GDM1 (cell line): ENCODE measurements around the gene CHST11.
A peak's percentile ranks its signal among the peaks of the same experiment; 100 is the strongest.

Source experiments
- DNase-seq: peaks from one replicate; lab custom pipeline; 2025; lab: John Stamatoyannopoulos, UW

The CHST11 gene

DNA sequence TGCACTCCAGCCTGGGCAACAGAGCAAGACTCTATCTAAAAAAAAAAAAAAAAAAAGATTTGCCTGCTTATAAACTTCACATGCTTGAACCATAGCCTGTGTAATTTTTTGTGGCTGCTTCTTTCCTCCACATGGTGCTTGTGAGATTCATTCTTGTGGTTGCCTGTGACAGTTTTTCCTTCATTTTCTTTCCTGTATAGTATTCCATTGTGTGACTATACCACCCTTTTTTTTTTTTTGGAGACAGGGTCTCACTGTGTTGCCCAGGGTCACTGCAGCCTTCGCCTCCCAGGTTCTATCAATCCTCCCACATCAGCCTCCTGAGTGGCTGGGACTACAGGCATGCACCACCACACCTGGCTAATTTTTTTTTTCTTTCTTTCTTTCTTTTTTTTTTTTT lies 22.6 kb upstream of the CHST11 start:
- DNase-seq, result no peak

DNA sequence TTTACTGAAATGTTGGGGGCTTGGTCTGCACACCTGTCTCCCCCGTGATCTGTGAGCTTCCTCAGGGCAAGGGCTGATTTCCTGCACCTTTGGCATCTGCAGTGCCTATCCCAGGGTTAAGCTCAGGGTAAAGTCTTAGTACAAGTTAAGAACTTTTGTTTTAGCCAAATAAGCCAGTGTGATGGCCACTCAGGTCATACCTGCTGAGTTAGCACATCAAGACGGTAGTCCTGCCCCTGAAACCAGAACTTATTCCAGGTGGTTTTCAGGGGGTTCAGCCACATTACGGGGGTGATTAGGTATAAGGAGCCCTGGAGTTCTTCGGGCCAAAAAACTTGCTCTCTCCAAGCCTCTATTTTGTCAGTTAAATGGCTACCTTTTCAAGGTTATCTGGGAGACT lies 21.6 kb upstream of the CHST11 start:
- DNase-seq, result no peak

DNA sequence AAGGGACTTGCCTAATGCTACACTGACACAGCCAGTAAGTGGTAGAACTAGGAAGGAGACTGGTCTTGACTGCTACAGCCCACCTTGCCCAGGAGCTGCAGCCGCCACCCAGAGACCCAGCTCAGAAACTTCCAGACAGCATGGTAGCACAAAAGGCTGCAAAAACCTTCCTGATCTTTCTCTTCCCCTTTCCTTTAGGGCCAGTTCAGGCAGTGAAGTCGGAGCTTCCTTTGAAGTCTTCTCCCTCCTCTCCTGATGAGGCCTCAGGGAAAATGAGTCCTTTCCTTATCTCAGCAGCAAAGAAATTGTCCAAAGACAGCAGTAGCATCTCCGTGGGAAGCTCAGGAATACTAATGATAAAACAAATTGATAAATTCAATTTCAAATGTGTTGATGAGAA lies 21.0 kb upstream of the CHST11 start:
- no peak for DNase-seq

DNA sequence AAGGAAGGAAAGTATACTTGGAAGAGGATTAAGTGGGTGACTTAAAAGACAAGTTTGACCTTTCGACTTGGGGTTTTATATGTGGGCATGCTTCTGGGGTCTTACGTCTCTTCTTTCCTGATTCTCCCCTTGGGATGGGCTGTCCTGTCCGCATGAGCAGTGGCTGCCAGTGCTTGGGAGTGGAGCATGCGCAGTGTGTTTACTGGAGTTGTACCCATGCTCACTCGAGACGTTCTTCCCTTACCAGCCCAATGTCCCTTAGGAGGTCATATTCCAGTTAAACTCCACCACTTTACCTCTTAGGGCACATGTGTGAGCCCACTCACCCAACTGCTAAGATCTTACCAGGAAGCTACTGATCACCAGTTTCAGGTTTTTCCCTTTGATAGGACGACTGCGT lies 20.0 kb upstream of the CHST11 start:
- DNase-seq, result no peak

DNA sequence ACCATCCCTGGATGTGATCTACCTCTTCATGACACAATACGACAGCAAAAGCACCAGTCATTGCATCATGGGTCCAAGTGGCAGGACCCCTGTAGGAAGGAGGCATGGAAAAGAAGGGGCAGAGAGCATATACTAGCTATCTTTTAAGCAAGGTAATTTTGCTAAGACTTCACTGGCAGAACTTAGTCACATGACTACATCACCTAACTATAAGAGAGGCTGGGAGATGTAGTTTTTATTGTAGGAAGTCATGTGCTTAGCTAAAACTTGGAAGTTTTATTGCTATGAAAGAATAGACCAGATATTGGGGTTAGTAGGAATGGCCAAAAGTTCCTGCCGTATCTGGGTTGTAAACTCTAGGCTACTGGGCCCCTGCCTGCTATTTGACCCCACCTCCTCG lies 18.6 kb upstream of the CHST11 start:
- DNase-seq, result no peak

DNA sequence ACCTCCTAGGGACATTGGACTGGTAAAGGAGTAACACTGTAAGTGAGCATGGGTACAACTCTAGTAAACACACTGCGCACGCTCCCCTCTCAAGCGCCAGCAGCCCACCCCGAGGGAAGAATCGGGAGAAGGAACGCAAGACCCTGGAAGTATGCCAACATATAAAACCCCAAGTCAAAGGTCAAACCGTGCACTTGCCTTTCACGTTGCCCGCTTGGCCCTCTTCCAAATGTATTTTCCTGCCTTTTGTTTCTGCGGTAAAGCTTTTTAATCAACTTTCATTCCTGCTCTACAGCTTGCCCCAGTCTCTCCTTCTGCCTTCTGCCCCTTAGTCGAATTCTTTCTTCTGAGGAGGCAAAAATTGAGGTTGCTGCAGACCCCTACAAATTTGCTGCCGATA lies 17.6 kb upstream of the CHST11 start:
- no peak for DNase-seq

DNA sequence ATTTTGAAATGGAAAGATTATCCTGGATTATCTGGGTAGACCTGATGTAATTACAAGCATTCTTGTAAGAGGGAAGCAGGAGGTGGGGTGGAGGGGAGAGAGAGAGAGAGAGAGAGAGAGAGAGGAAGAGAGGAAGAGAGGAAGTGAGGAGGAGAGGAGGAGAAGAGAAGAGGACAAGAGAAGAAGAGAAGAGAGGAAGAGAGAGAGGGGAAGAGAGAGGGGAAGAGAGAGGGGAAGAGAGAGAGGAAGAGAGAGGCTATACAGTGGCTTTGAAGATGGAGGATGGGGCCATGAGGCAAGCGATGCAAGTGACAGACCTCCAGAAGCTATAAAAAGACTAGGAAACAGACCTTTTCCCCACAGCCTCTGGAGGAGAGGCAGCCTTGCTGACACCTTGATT lies 13.7 kb upstream of the CHST11 start:
- DNase-seq, result no peak

DNA sequence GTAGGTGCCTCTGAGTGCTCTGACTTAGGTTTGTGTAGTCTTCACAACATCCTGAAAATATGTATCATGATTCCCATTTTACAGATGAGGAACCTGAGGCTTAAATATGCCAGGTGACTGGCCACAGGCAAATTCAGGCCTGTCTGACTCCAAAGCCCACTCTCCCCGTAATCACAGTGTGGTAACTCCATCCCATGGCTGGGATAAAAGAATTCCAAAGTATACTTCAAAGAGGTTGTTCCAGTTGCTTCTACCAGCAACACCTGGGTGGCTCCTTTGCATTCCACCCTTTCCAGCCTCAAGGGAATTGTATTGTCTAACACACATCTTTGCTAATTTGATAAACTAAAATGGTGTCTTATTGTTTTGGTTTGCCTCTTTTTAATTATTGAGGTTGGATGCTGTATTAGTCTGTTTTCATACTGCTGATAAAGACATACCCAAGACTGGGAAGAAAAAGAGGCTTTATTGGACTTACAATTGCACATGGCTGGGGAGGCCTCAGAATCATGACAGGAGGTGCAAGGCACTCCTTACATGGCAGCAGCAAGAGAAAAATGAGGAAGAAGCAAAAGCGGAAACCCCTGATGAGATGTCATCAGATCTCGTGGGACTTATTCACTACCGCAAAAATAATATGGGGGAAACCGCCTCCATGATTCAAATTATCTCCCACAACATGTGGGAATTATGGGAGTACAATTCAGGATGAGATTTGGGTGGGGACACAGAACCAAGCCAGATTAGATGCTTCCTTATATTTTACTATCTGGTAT lies 9.9 kb upstream of the CHST11 start:
- DNase-seq, result no peak

DNA sequence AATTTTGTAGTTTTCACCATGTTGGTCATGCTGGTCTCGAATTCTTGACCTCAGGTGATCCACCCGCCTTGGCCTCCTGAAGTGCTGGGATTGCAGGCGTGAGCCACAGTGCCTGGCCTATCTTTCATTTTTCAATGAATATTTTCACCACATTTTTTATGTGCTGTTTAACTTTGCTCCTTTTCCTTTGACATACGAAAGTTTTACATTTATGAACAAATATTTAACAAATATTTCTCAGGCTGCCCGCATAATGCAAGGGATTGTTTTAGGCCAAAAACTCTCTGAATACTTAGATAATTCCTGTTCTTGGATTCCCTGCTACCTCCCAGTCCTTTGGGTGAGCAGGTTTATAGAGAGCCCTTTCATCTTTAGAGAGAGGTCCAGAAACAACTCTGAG lies 8.7 kb upstream of the CHST11 start:
- no peak for DNase-seq

DNA sequence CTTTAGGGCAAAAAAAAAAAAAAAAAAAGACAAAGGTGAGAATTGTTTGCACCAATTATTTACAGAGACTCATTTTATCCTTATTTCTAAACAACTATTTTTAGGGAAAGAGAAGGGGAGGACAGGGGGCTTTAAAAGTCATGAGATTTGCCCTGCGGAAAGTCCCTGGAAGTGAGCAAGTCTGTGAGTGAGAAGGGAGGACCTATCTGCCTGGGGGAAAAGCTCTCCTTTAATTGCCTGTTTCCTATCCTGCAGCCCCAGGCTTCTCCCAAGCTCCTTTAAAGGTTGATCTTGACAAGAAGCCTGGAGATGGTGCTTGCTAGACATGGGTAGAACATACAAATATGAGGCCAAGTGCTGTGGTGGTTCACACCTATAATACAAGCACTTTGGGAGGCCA lies 8.3 kb upstream of the CHST11 start:
- no peak for DNase-seq

DNA sequence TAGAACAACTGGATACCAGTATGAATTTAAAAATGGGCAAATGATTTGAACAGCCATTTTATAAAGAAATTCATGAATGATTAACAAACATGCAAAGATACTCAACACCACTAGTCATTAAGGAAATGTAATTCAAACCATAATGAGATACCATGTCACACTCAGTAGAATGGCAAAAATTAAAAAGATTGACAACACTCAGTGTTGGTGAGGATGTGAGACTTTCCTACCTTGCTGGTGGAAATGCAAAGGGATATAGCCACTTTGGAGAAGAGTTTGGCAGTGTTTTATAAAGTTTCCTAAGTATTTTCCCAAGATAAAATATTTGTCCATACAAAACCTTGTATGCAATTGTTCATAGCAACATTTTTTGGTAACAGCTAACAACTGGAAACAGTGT lies 6.0 kb upstream of the CHST11 start:
- DNase-seq, result no peak

DNA sequence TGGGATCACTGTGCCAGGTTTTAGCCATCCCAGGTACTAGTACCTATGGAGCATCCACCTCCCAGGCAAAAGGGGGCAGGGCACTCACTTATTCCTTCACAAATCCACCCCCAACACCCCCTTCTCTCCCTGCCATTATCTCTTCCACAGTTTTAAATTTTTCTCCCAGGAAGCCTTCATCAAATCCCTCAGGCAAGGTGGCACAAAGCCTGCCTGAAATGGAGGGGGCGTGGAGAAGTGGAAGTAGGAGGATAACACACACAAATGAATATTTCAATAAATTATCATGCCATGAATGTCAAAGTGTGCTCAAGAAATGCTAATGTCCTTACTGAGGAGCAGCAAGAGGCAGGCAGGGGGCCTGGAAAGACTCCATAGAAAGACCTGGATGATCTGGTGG lies 4.7 kb upstream of the CHST11 start:
- no peak for DNase-seq

DNA sequence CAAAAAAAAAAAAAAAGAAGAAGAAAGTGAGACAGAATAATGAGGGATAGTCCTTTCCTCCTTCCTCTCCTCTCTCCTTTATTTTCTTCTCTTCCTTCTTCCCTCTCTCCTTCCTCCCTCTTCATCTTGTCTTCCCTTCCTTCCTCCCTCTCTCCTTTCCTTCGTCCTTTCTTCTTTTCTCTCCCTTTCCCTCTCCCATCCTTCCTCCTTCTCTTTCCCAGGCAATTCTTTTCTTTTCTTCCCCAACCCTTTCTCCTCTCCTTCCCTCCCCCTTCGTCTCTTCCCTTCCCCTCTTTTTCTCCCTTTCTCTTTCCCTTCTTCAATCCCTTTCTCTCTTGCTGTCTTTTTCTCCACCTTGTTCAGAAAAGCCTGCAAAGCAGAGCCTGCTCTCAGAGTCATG lies 3.6 kb upstream of the CHST11 start:
- DNase-seq, result no peak

DNA sequence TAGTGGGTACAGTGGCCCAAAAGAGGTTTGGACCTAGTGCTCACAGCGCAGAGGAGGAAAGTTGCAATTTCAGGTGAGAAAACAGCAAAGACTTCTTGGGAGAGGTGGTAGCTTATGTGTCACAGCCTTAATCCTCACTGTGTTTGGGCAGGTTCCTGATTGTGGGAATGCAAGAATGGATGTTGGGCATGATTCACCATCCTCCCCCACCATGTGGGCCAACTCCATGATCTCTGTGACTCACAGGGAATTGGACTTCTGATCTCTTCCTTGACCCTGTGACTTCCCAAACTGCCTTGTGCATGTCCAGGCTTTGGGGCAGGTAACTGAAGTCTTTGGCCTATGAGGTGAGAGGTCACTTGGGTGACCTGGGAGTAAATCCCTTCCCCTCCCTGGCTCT lies 1.8 kb upstream of the CHST11 start:
- DNase-seq, result no peak

DNA sequence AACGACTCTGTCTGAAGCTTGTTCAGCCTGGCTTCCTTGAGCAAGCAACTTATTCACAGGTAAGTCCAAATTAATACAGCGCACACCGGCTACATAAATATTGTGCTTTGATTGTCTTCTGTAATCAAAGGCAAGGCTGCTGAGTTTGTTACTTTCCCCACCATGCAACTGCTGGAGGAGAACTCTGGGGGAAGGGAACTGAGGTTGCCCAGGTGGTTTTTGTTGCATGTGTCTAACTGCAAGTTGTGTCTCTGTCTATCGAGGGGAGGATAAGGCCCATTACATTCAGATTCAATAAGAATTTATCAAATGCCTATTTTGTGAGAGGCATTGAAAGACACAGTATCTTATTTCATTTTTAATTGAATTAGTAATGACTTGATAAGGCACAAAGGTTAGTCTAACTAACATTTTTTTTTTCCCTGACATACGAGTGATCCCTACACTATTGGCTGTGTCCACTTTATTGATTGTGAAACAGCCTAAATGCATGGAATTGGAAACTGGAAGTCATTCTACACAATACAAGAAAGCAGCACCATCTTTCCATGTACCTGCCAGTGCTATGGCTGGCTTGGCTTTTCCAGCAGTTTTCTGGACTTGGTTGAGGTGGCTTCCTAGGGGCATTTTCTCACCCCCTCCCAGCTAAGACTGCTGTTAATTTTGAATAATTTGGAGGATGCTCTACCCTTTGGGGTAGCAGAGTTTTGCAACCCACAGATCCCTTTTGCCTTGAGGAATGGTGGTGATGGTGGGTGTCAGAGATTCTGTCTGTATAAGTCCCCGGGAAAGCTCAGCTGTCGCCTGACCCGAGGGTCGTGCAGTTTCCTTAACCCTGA lies 951 bp upstream of the CHST11 start:
- no peak for DNase-seq

DNA sequence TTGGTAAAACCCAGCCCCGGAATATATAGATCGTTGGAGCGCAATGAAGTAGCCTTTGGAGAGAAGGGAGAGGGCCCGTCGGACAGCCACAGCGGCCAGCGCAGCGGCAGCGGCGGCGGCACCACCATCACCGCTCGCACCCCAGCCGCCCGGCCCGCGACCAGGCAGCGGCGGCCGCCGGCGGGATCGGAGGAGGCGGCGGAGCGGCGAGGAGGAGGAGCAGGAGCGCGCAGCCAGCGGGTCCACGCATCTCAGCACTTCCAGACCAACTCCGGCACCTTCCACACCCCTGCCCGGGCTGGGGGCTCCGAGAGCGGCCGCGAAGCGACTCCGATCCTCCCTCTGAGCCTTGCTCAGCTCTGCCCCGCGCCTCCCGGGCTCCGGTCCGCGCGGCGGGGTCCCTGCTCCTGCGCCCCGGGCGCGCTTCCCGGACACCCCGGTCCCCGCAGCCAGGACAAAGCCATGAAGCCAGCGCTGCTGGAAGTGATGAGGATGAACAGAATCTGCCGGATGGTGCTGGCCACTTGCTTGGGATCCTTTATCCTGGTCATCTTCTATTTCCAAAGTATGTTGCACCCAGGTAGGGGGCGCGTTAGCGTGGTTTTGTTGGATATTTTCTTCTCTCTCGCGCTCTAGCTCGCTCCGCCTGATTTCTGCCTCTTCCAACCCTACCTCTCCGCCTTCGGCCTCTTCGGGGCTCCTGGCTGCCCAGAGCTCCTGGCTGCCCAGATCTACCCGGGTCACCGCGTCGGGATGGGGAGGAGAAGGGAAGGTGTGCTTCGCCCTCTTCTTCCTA lies 400 bp downstream of the CHST11 start:
- peak; percentile 32 for DNase-seq

DNA sequence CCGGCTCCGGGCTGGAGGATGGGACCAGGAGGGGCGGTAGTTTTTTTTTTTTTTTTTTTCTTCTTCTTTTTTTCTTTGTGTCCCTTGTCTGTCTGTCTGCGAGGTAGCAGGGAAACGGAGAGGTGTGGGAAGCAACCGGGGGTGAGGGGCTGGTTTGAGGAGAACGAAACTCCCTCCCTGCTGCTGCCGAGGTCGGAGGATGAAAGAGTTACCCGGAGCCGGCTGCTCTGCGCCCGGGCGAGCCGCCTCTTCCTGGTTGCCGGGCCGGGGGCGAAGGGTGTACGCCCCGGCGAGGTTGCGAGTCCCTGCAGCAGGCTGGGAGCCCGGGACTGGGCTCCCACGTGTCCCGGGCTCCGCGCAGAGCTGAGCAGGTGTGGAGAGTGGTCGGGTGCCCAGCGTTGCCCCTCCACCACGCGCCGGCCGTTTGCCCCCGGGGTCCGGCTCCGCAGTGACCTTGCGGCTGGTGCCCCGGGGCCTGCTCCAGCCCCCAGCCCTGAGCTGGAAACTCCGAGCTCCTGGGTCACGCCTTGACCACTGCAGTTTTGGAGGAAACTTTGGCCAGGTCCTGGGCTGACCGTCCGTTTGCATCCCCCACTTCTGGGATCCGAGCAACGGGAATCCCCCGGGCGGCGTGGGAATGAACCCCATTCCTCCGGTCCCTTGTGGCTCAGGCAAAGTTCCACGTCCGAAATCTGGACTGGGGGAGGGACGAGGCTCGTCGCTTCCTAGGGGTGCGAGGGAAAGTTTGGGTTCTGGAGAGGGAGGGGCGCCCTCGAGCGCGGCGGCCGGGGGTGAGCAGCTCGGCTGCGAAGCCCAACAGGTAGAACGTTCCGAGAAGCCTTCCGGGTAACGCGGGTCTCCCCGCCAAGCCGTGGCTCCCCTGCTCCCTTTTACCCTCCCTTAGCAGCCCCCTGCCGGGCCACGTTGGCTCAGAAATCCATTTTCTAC lies 1.3 kb downstream of the CHST11 start:
- DNase-seq, result no peak

DNA sequence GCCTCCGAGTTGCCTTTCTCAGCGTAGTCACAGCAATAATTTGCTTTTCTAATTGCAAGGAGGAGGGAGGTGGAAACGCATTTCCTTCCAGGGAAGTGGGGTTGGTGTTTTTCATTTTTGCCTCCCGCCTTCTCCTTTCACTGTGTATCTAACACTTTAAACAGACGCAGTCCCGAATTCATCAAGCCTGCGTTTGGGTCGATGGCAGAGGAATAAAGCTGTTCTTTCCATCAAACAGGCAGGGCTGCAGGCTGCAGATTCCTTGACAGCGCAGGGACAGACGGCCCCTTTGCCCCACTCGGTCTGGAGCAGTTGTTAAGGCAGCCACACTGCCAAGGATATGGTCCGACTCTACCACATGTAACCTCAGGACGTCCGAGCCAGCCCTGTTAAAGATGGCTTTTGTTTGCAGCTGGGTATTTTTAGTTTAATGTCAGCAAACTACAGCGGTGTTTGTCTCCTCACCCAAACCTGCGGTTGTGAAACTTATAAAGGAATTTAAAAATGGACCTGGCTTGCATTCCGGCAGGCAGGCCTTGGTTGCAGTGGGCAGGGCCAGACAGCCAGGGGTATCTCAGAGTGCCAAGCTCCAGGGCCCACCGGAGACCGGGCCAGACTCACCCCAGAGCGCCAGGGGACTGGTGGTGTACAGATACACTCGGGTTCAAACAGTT lies 2.1 kb downstream of the CHST11 start:
- DNase-seq, result no peak

DNA sequence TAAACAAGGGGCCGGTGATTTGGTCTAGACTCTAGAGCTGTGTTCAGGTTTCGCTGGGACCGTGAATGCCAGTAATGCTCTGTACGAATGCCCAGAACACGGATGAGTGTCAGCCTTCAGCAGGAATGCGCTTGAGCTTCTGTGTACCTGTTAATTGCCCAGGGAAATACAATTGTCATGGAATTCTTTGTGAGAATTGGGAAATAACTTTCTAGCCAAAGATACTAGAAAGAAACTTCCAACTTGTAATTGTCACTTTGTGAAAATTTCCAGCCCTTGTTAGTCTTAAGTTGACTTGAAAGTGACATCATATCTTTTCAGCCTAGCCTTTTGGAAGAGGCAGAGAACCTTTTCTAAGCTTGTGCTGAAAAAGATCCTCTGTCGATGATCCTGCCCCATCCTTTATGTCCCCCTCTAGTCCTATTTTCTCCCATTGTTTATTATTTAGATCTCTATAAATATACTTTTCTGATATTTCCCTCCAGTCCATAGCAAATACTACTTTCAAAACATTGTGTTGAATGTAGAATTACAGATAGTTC lies 2.7 kb downstream of the CHST11 start:
- no peak for DNase-seq

DNA sequence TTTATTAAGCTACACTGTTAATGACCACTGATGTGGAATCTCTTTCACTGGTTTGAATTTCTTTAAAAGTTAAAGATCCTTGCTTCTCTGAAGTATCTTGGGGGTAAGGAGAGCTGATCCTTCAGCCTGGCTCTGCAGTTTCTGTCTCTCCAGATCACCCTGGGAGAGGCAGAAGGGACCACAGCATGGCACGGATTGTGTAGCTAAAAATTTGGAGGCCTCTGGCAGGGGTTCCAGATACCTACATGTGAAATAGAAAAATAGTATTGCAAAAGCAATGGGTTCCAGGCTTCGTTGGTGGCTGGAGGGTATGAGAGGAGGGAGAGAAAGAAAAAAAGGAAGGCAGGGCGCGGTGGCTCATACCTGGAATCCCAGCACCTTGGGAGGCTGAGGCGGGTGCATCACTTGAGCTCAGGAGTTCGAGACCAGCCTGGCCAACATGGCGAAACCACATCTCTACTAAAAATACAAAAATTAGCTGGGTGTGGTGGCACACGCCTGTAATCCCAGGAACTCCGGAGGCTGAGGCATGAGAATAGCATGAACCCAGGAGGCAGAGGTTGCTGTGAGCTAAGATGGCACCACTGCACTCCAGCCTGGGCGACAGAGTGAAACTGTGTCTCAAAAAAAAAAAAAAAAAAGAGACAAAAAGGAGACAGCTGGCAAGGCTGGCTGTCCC lies 3.4 kb downstream of the CHST11 start:
- no peak for DNase-seq
